GM12878 (cell line): ENCODE data around the gene TMEM232. TPM values are rescaled to one million over a fixed set of nuclear protein-coding genes. Genes with fewer than 3 reads are reported as not detected.

Source experiments
- ATAC-seq: fragments of 200-7000 bp; cut with Tn5 transposase; 3 replicates; pipeline ENCODE4 v1.9.1; 2020; ENCODE audit warnings: mild to moderate bottlenecking, moderate library complexity
- BruUV-seq: library from RNA; stranded (reverse); fragments of 400-500 nt; replicated peaks from 2 replicates; lab custom pipeline; 2021; lab: Mats Ljungman, UMichigan
- CTCF ChIA-PET: fragments of 300-600 bp; sonication (Branson Sonifier 250); formaldehyde crosslinking; extraction: SDS; loops from one replicate; lab custom pipeline; 2021; ENCODE audit warnings: inconsistent platforms; lab: Yijun Ruan, JAX
- POLR2A ChIA-PET: fragments of 350-600 bp; formaldehyde crosslinking; extraction: SDS; loops from one replicate; lab custom pipeline; 2021; ENCODE audit warnings: inconsistent platforms; lab: Charles Lee
- RAD21 ChIA-PET: fragments of 300-600 bp; sonication (Branson Sonifier 250); formaldehyde crosslinking; loops from one replicate; lab custom pipeline; 2023; ENCODE audit warnings: antibody characterized with exemption; ENCODE audit not compliant: unreplicated experiment; lab: Charles Lee
- SMC1A ChIA-PET: fragments of 300-600 bp; sonication (Branson Sonifier 250); formaldehyde crosslinking; loops from one replicate; lab custom pipeline; 2023; ENCODE audit not compliant: unreplicated experiment, uncharacterized antibody; lab: Charles Lee
- DNase-seq: peaks from one replicate; pipeline ENCODE4 v3.0.0-alpha.2; 2011; ENCODE audit warnings: low read depth, low spot score
- FAIRE-seq: peaks from 3 replicates; lab custom pipeline; 2011; peaks lifted over from hg19 to GRCh38; lab: Jason Lieb, UNC
- H2AFZ ChIP-seq: 2 replicates; pipeline ENCODE4 v1.6.0; 2011; ENCODE audit warnings: low read depth, low read length, control low read depth; ENCODE audit not compliant: control insufficient read depth
- H3K27ac ChIP-seq: 2 replicates; pipeline ENCODE4 v1.5.1; 2011; ENCODE audit warnings: control low read depth; ENCODE audit not compliant: control insufficient read depth, insufficient read depth
- H3K27me3 ChIP-seq, 2 experiments: replicated peaks in 1 of 2; 2 replicates each; pipeline versions ENCODE4 v1.6.0 to v1.6.1; 2011; ENCODE audit warnings: low read length in 1 of 2; ENCODE audit not compliant: control insufficient read depth in 2 of 2, insufficient read depth in 2 of 2
- H3K36me3 ChIP-seq, 2 experiments: 2 replicates each; pipeline ENCODE4 v1.5.1; 2011; ENCODE audit warnings: low read length in 1 of 2; ENCODE audit not compliant: control insufficient read depth in 2 of 2, insufficient read depth in 2 of 2
- H3K4me1 ChIP-seq: 2 replicates; pipeline ENCODE4 v1.6.1; 2011; ENCODE audit warnings: mild to moderate bottlenecking, low read length, moderate library complexity, mixed read lengths; ENCODE audit not compliant: control insufficient read depth, insufficient read depth
- H3K4me2 ChIP-seq: 2 replicates; pipeline ENCODE4 v1.6.0; 2011; ENCODE audit warnings: control low read depth; ENCODE audit not compliant: control insufficient read depth, insufficient read depth
- H3K4me3 ChIP-seq: fragments of 200-600 bp; sonication (generic); 2 replicates; pipeline ENCODE4 v1.5.1; 2016
- H3K79me2 ChIP-seq: 2 replicates; pipeline ENCODE4 v1.6.0; 2011; ENCODE audit warnings: low read length; ENCODE audit not compliant: control insufficient read depth, insufficient read depth
- H3K9ac ChIP-seq: 2 replicates; pipeline ENCODE4 v1.8.0; 2011; ENCODE audit warnings: low read length, control low read depth, mixed read lengths; ENCODE audit not compliant: control insufficient read depth, insufficient read depth
- H3K9me3 ChIP-seq: replicated peaks from 3 replicates; pipeline ENCODE4 v1.5.1; 2011; ENCODE audit warnings: mild to moderate bottlenecking, low read length; ENCODE audit not compliant: control insufficient read depth, insufficient read depth
- H4K20me1 ChIP-seq: 2 replicates; pipeline ENCODE4 v1.6.0; 2011; ENCODE audit not compliant: control insufficient read depth, insufficient read depth
- CEBPZ ChIP-seq: fragments of 150-350 bp; IDR thresholded peaks from 2 replicates; pipeline ENCODE4 v1.6.1; 2016; ENCODE audit warnings: low read depth, low read length
- STAT3 ChIP-seq: IDR thresholded peaks from 2 replicates; pipeline ENCODE4 v1.6.1; 2011; ENCODE audit warnings: low read depth, low read length, improper control_type of control experiment
- SUPT20H ChIP-seq: IDR thresholded peaks from 2 replicates; pipeline ENCODE4 v1.6.1; 2011; ENCODE audit warnings: low read depth, mild to moderate bottlenecking, low read length, moderate library complexity, borderline replicate concordance; ENCODE audit not compliant: control insufficient read depth
- TARDBP ChIP-seq: IDR thresholded peaks from 2 replicates; pipeline ENCODE4 v1.6.1; 2016; ENCODE audit warnings: borderline replicate concordance
- WGBS: methylation state at CpG from one replicate; pipeline ENCODE4 v1.1.6; 2016; ENCODE audit warnings: low lambda C conversion rate; ENCODE audit not compliant: insufficient replicate concordance, insufficient coverage; ENCODE audit errors: missing lambda C conversion rate; 5-methylcytosine and 5-hydroxymethylcytosine counted together
- in situ Hi-C: fragments of 300-500 bp; cut with MboI; formaldehyde crosslinking; loops from 9 replicates; pipeline ENCODE4 v1.14.3; 2018; ENCODE audit warnings: mixed read lengths
- intact Hi-C: fragments of 100-400 bp; cut with micrococcal nuclease; formaldehyde crosslinking; loops from one replicate; pipeline ENCODE4 v1.14.2; 2022; ENCODE audit not compliant: unreplicated experiment
- polyA plus RNA-seq, 11 experiments: library from polyadenylated mRNA; depleted of rRNA in 4 of 11; unstranded in 6 of 11; stranded (reverse) in 5 of 11; fragments of >200 nt; fragmentation: Nextera tagmentation in 4 of 11; fragmentation: Illumina TruSeq in 1 of 11; extraction: Ambion mirVana in 4 of 11; extraction: Trizol in 1 of 11; gene quantifications; 1 replicate in 1 of 11; 2 replicates in 10 of 11; pipeline versions ENCODE4 v1.2.1 to v1.2.3, GENCODE V29; 2011 to 2016; ENCODE audit warnings: inconsistent platforms in 2 of 11, missing spikeins in 2 of 11, low read depth in 1 of 11
- total RNA-seq, 4 experiments: library from RNA; depleted of rRNA in 3 of 4; stranded (reverse); fragments of >200 nt in 3 of 4; fragmentation: Illumina TruSeq in 1 of 4; extraction: Trizol in 1 of 4; gene quantifications; 2 replicates each; pipeline versions ENCODE4 v1.2.1 to v1.2.3, GENCODE V29; 2013 to 2021

Gene TMEM232
- total and polyA plus RNA-seq, 10 of the 15 experiments (the other 5 are each of a cell fraction or from before 2014, with no cell fraction given), result 0.29 to 1.3 (median 0.91) TPM

GRCh38 chr5:110469486-110469885 lies 257.0 kb downstream of the TMEM232 start:
- POLR2A ChIA-PET, result interaction anchor here (1.0 kb wide), 1 partner anchor 12 kb away, joined by 3 read pairs; no protein-coding TSS in a partner anchor
- Histone ChIP-seq H3K27me3 (peaks cover 0 to 2% of the 10 kb centered on the region in 2 experiments; a peak in 1 of 4 replicates), H3K4me2 (no peak overlapping the region), H3K4me3 (no peak overlapping the region), H4K20me1 (no peaks in the 10 kb centered on the region), H3K79me2 (no peaks in the 10 kb centered on the region), H3K4me1 (no peaks in the 10 kb centered on the region), H3K36me3 (no peaks in the 10 kb centered on the region), H3K27ac (no peak overlapping the region), H2AFZ (no peak overlapping the region), H3K9ac (no peak overlapping the region), H3K9me3 (no peaks in the 10 kb centered on the region)
- SMC1A ChIA-PET, result no interaction called here
- ATAC-seq, result no peak
- CTCF ChIA-PET, result interaction anchor here (0.6 kb wide), 1 partner anchor 11 kb away, joined by 3 read pairs; no protein-coding TSS in a partner anchor
- in situ Hi-C loops (no loop called here), intact Hi-C loops (no loop called here)
- no peak for TF ChIP-seq STAT3
- no peak for TF ChIP-seq TARDBP
- no peak for TF ChIP-seq SUPT20H
- DNase-seq, result no peak
- RAD21 ChIA-PET, result no interaction called here
- no TSS peak for BruUV-seq
- no peak for FAIRE-seq
- 61% methylated on average over 4 of the region's 4 CpGs for WGBS

- DNase-seq (no peak), FAIRE-seq (no peak), ATAC-seq (no peak)
- no peak for TF ChIP-seq CEBPZ
- Histone ChIP-seq H4K20me1 (no peaks in the 10 kb centered on the region), H2AFZ (no peak overlapping the region), H3K4me3 (no peak overlapping the region), H3K27me3 (no peaks in the 10 kb centered on the region), H3K36me3 (no peaks in the 10 kb centered on the region), H3K27ac (no peak overlapping the region), H3K9ac (no peak overlapping the region), H3K4me1 (no peaks in the 10 kb centered on the region), H3K4me2 (no peak overlapping the region), H3K79me2 (no peaks in the 10 kb centered on the region), H3K9me3 (no peaks in the 10 kb centered on the region)
- SMC1A ChIA-PET, result no interaction called here
- POLR2A ChIA-PET, result no interaction called here
- in situ Hi-C loops (no loop called here), intact Hi-C loops (no loop called here)
- RAD21 ChIA-PET, result no interaction called here
- WGBS, result 22% methylated on average over 2 of the region's 2 CpGs
- CTCF ChIA-PET, result no interaction called here
- no TSS peak for BruUV-seq
Measured at GRCh38 chr5:110463106-110463505, 263.4 kb downstream of the TMEM232 start.
